ENCODE data around the gene COL4A1.

DNA sequence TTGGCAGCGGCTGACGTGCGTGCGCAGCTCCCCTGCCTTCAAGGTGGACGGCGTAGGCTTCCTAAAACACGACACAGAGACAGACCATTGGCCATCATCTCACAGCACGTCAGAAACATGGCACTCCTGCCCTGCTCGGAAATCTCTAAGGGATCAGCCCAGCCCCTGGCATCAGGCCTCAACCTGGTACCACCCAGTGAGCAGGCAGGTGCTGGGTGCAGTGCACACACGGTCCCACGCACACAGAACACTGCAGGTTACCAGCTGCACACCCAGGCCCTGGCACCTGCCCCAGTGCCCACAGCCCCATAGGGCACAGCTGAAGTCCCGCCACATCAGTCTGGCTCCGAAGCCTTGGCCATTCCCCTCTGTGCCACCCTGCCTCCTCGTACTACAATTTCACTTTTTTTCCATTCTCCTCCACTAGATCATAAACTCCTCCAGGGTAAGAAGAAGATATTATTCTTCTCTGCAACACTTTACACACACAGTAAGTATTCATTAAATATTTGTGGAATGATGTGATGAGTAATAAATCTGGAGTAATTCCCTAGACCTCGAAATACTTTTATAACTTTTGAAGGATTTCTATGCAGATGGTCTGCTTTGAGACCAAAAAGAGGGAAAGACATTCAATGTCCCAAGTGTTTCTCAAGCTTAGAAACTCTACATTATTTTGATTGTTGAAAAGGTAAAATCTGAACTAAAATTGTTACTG, 156.4 kb downstream of the COL4A1 start:
- TF ChIP-seq, protein P1, sequence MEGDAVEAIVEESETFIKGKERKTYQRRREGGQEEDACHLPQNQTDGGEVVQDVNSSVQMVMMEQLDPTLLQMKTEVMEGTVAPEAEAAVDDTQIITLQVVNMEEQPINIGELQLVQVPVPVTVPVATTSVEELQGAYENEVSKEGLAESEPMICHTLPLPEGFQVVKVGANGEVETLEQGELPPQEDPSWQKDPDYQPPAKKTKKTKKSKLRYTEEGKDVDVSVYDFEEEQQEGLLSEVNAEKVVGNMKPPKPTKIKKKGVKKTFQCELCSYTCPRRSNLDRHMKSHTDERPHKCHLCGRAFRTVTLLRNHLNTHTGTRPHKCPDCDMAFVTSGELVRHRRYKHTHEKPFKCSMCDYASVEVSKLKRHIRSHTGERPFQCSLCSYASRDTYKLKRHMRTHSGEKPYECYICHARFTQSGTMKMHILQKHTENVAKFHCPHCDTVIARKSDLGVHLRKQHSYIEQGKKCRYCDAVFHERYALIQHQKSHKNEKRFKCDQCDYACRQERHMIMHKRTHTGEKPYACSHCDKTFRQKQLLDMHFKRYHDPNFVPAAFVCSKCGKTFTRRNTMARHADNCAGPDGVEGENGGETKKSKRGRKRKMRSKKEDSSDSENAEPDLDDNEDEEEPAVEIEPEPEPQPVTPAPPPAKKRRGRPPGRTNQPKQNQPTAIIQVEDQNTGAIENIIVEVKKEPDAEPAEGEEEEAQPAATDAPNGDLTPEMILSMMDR (IDR thresholded peaks at IDR 0.05) = no peak
- no peak for TF ChIP-seq CHD2 (IDR thresholded peaks at IDR 0.05; ENCODE audit: low read length, partially characterized antibody)
- no peak for TF ChIP-seq POLR2AphosphoS5 (IDR thresholded peaks at IDR 0.05; ENCODE audit: low read depth, low read length)
- TF ChIP-seq, protein P2, sequence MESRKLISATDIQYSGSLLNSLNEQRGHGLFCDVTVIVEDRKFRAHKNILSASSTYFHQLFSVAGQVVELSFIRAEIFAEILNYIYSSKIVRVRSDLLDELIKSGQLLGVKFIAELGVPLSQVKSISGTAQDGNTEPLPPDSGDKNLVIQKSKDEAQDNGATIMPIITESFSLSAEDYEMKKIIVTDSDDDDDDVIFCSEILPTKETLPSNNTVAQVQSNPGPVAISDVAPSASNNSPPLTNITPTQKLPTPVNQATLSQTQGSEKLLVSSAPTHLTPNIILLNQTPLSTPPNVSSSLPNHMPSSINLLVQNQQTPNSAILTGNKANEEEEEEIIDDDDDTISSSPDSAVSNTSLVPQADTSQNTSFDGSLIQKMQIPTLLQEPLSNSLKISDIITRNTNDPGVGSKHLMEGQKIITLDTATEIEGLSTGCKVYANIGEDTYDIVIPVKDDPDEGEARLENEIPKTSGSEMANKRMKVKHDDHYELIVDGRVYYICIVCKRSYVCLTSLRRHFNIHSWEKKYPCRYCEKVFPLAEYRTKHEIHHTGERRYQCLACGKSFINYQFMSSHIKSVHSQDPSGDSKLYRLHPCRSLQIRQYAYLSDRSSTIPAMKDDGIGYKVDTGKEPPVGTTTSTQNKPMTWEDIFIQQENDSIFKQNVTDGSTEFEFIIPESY (IDR thresholded peaks at IDR 0.05; ENCODE audit: borderline replicate concordance, low read depth) = no peak
- no peak for TF ChIP-seq MAX (IDR thresholded peaks at IDR 0.05; ENCODE audit: low read depth)
- no peak for TF ChIP-seq JUND (IDR thresholded peaks at IDR 0.05)
- no peak for TF ChIP-seq EP300 (IDR thresholded peaks at IDR 0.05; ENCODE audit: borderline replicate concordance in 1 of 2, low read depth in 1 of 2, low read length in 1 of 2)
- TF ChIP-seq SIN3A (IDR thresholded peaks at IDR 0.05; ENCODE audit: borderline replicate concordance, low read depth, low read length) = no peak
- TF ChIP-seq EZH2phosphoT487 (IDR thresholded peaks at IDR 0.05; ENCODE audit: borderline replicate concordance, low read depth) = no peak
- no peak for TF ChIP-seq TAF1 (IDR thresholded peaks at IDR 0.05; ENCODE audit: borderline replicate concordance, low read depth, low read length)
- no peak for TF ChIP-seq SMC3 (IDR thresholded peaks at IDR 0.05; ENCODE audit: low read depth, low read length)
- no peak for TF ChIP-seq GABPA (IDR thresholded peaks at IDR 0.05; ENCODE audit: low read depth)
- no peak for TF ChIP-seq FOSL2 (IDR thresholded peaks at IDR 0.05; ENCODE audit: borderline replicate concordance, low read depth)
